ENCODE results near the gene CALCR. TPM values are rescaled to one million over a fixed set of nuclear protein-coding genes. Genes with fewer than 3 reads are reported as not detected.

CALCR gene
- total and polyA plus RNA-seq, 9 of the 15 experiments (the other 6 are each of a cell fraction or from before 2014, with no cell fraction given): 0.04 to 0.14 (median 0.09) TPM; not detected in 3

DNA sequence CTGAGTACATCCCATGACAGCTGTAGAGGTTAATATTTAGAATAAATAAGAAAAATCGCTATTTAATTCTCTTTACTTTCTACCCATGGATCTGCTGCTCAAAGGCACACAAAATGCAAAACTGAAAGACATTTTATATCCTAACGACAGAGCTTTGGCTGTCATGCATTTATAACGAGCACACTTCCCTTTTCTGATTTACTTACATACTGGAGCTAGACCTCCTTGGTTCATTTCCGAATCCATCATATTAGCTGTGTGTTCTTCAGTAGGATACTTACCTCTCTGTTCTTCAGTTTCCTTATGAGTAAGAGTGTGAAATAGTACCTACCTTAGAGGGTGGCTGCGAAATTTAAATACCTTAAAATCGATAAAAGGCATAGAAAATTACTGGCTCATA is 10.9 kb downstream of the CALCR start:
- TF ChIP-seq SPI1 (IDR thresholded peaks at IDR 0.05; ENCODE audit: borderline replicate concordance, low read depth, low read length): peak; percentile 45; the same call in 1 of the 2 replicates
- TF ChIP-seq, protein P1, sequence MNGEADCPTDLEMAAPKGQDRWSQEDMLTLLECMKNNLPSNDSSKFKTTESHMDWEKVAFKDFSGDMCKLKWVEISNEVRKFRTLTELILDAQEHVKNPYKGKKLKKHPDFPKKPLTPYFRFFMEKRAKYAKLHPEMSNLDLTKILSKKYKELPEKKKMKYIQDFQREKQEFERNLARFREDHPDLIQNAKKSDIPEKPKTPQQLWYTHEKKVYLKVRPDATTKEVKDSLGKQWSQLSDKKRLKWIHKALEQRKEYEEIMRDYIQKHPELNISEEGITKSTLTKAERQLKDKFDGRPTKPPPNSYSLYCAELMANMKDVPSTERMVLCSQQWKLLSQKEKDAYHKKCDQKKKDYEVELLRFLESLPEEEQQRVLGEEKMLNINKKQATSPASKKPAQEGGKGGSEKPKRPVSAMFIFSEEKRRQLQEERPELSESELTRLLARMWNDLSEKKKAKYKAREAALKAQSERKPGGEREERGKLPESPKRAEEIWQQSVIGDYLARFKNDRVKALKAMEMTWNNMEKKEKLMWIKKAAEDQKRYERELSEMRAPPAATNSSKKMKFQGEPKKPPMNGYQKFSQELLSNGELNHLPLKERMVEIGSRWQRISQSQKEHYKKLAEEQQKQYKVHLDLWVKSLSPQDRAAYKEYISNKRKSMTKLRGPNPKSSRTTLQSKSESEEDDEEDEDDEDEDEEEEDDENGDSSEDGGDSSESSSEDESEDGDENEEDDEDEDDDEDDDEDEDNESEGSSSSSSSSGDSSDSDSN (IDR thresholded peaks at IDR 0.05; ENCODE audit: borderline replicate concordance in 1 of 2, low read depth in 2 of 2, low read length in 2 of 2): no peak
- TF ChIP-seq RBM25 (IDR thresholded peaks at IDR 0.05; ENCODE audit: low read depth, low read length, severe bottlenecking): peak; percentile 76
- WGBS (ENCODE audit: insufficient coverage, low coverage, missing lambda C conversion rate): 0% methylated on average over 6 of the region's 6 CpGs
- in situ Hi-C loops (cut with MboI) (no loop called here), intact Hi-C loops (cut with micrococcal nuclease) (no loop called here)
- ChIA-PET CTCF (ENCODE audit: low intra/inter-chr PET ratio) (no interaction called here), POLR2A (no interaction called here)
- Histone ChIP-seq H3K79me2 (ENCODE audit: control insufficient read depth, insufficient read depth, low read length) (no peaks in the 10 kb centered on the region), H2AFZ (ENCODE audit: low read depth, low read length) (no peak overlapping the region), H3K9ac (ENCODE audit: insufficient read depth in 1 of 2, low read depth in 2 of 2, low read length in 2 of 2) (no peak overlapping the region), H3K4me1 (replicated peaks in 1 of 2; ENCODE audit: control insufficient read depth in 2 of 2, insufficient read depth in 2 of 2, low read length in 2 of 2) (no peaks in the 10 kb centered on the region), H3K27me3 (ENCODE audit: control insufficient read depth in 2 of 2, insufficient read depth in 2 of 2, low read length in 2 of 2) (peaks cover 0 to 6% of the 10 kb centered on the region in 2 experiments; a peak in 1 of 5 replicates), H3K4me3 (no peak overlapping the region), H3K36me3 (ENCODE audit: control insufficient read depth, insufficient read depth, low read length) (no peaks in the 10 kb centered on the region), H3K9me3 (replicated peaks; ENCODE audit: control insufficient read depth, insufficient read depth, low read depth, low read length) (no peaks in the 10 kb centered on the region), H3K27ac (ENCODE audit: extremely low read depth, low read depth, low read length) (no peak overlapping the region), H3K4me2 (ENCODE audit: insufficient read depth, low read length) (no peak overlapping the region), H4K20me1 (replicated peaks; ENCODE audit: control insufficient read depth, insufficient read depth, low read length) (no peaks in the 10 kb centered on the region), H3K9me1 (ENCODE audit: control insufficient read depth, insufficient read depth, low read length) (no peaks in the 10 kb centered on the region)
- FAIRE-seq (no peak), DNase-seq (ENCODE audit: extremely low read depth in 1 of 4, low spot score in 3 of 4) (no peak), ATAC-seq (no peak)
- BruUV-seq (replicated peaks): no TSS peak

DNA sequence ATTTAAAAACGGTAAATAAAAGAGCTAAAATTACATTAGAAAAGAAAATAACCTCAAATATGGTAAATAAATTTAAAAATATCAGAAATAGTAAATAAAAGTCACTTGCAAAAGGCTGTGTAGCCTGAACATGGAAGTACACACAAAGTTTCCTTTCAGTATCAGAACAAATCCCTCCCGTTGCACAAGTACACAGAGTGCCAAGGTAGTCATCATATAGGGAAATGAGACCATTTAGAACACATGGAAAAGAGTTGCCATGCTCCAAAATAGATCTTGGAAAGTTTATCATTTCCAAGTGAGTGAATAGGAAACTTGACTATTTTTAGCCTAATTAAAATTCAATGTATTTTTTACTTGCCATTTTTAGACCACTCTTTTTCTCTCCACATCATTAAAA is 11.6 kb downstream of the CALCR start:
- Histone ChIP-seq H3K9me1 (ENCODE audit: control insufficient read depth, insufficient read depth, low read length) (no peaks in the 10 kb centered on the region), H4K20me1 (replicated peaks; ENCODE audit: control insufficient read depth, insufficient read depth, low read length) (no peaks in the 10 kb centered on the region), H3K27me3 (ENCODE audit: control insufficient read depth in 2 of 2, insufficient read depth in 2 of 2, low read length in 2 of 2) (peaks cover 0 to 6% of the 10 kb centered on the region in 2 experiments; a peak in 1 of 5 replicates), H2AFZ (ENCODE audit: low read depth, low read length) (no peak overlapping the region), H3K9me3 (replicated peaks; ENCODE audit: control insufficient read depth, insufficient read depth, low read depth, low read length) (no peaks in the 10 kb centered on the region), H3K27ac (ENCODE audit: extremely low read depth, low read depth, low read length) (no peak overlapping the region), H3K4me2 (ENCODE audit: insufficient read depth, low read length) (no peak overlapping the region), H3K79me2 (ENCODE audit: control insufficient read depth, insufficient read depth, low read length) (no peaks in the 10 kb centered on the region), H3K4me1 (replicated peaks in 1 of 2; ENCODE audit: control insufficient read depth in 2 of 2, insufficient read depth in 2 of 2, low read length in 2 of 2) (no peaks in the 10 kb centered on the region), H3K36me3 (ENCODE audit: control insufficient read depth, insufficient read depth, low read length) (no peaks in the 10 kb centered on the region), H3K4me3 (no peak overlapping the region), H3K9ac (ENCODE audit: insufficient read depth in 1 of 2, low read depth in 2 of 2, low read length in 2 of 2) (no peak overlapping the region)
- FAIRE-seq (no peak), DNase-seq (ENCODE audit: extremely low read depth in 1 of 4, low spot score in 3 of 4) (no peak), ATAC-seq (no peak)
- CTCF ChIA-PET (ENCODE audit: low intra/inter-chr PET ratio): no interaction called here
- POLR2A ChIA-PET: no interaction called here
- in situ Hi-C loops (cut with MboI): no loop called here
- no TSS peak for BruUV-seq (replicated peaks)
- TF ChIP-seq NFATC3 (IDR thresholded peaks at IDR 0.05) (no peak), PHF20 (IDR thresholded peaks at IDR 0.05; ENCODE audit: partially characterized antibody) (no peak), NEUROD1 (IDR thresholded peaks at IDR 0.05; ENCODE audit: borderline replicate concordance, low read depth, low read length, partially characterized antibody) (no peak)
- TF ChIP-seq, protein P2, sequence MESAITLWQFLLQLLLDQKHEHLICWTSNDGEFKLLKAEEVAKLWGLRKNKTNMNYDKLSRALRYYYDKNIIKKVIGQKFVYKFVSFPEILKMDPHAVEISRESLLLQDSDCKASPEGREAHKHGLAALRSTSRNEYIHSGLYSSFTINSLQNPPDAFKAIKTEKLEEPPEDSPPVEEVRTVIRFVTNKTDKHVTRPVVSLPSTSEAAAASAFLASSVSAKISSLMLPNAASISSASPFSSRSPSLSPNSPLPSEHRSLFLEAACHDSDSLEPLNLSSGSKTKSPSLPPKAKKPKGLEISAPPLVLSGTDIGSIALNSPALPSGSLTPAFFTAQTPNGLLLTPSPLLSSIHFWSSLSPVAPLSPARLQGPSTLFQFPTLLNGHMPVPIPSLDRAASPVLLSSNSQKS (CRISPR knock-in tag; IDR thresholded peaks at IDR 0.05): no peak
- WGBS (ENCODE audit: insufficient coverage, low coverage, missing lambda C conversion rate): 5% methylated on average over 2 of the region's 2 CpGs
- intact Hi-C loops (cut with micrococcal nuclease): no loop called here

Measured in K562 (cell line).